Gastrocnemius medialis (tissue), 4 donors: Measurements from ENCODE around the gene ATP11B.
"Not testable (repeated sequence)": the region's sequence is repeated elsewhere in the genome, so short reads cannot be mapped to it uniquely, and the experiment has no call there.

Source experiments
- CTCF ChIP-seq, 5 experiments: fragments of 450-650 bp in 3 of 5; fragments of 200-600 bp in 2 of 5; sonication (generic) in 2 of 5; IDR thresholded peaks in 4 of 5; conservative IDR thresholded peaks in 1 of 5; 1 replicate in 4 of 5; 2 replicates in 1 of 5; pipeline ENCODE4 v1.5.1; 2016 to 2019; ENCODE audit warnings: antibody characterized with exemption in 5 of 5, mild to moderate bottlenecking in 3 of 5, moderate library complexity in 3 of 5
- POLR2A ChIP-seq, 2 donors: fragments of 450-650 bp; IDR thresholded peaks; one replicate each; pipeline ENCODE4 v1.6.1; 2017; ENCODE audit warnings: antibody characterized with exemption in 2 of 2, mild to moderate bottlenecking in 2 of 2, moderate library complexity in 2 of 2

GRCh38 chr3:182799143-182799542, 5.8 kb downstream of the ATP11B start:
- not testable (repeated sequence) for TF ChIP-seq CTCF (IDR thresholded peaks at IDR 0.05 in 4 of 5, conservative IDR thresholded peaks at IDR 0.05 in 1 of 5); POLR2A (IDR thresholded peaks at IDR 0.05)
